ENCODE measurements around the gene SH3BP5L.
"Not testable (repeated sequence)": the region's sequence is repeated elsewhere in the genome, so short reads cannot be mapped to it uniquely, and the experiment has no call there.

The SH3BP5L gene

GRCh38 chr1:248850536-248851251 is 25.0 kb upstream of the SH3BP5L start:
- no peak for ATAC-seq

GRCh38 chr1:248850124-248850523 is 24.4 kb upstream of the SH3BP5L start:
- ATAC-seq, result no peak

GRCh38 chr1:248849637-248850036 is 23.9 kb upstream of the SH3BP5L start:
- no peak for ATAC-seq

GRCh38 chr1:248849152-248849551 is 23.4 kb upstream of the SH3BP5L start:
- no peak for ATAC-seq

- no peak for ATAC-seq
Measured at GRCh38 chr1:248848602-248849001, 22.9 kb upstream of the SH3BP5L start.

GRCh38 chr1:248847956-248848561 is 22.3 kb upstream of the SH3BP5L start:
- ATAC-seq, result no peak

- ATAC-seq, result no peak
Measured at GRCh38 chr1:248847181-248847955, 21.7 kb upstream of the SH3BP5L start.

GRCh38 chr1:248844526-248844925 is 18.8 kb upstream of the SH3BP5L start:
- ATAC-seq, result no peak

- no peak for ATAC-seq
Measured at GRCh38 chr1:248843687-248844086, 18.0 kb upstream of the SH3BP5L start.

GRCh38 chr1:248842781-248843331 is 17.1 kb upstream of the SH3BP5L start:
- no peak for ATAC-seq

- no peak for ATAC-seq
Measured at GRCh38 chr1:248841702-248842395, 16.1 kb upstream of the SH3BP5L start.

GRCh38 chr1:248840946-248841345 is 15.2 kb upstream of the SH3BP5L start:
- no peak for ATAC-seq

GRCh38 chr1:248839168-248839555 is 13.4 kb upstream of the SH3BP5L start:
- no peak for ATAC-seq

GRCh38 chr1:248838357-248839167 is 12.8 kb upstream of the SH3BP5L start:
- ATAC-seq, result peak; percentile 64 to 69

GRCh38 chr1:248837781-248838356 is 12.2 kb upstream of the SH3BP5L start, which contains the start of gene ZNF672:
Gene ZNF672, plus strand, starts transcription at chr1:248838224. Its CDS starts 9,051 bp downstream, at chr1:248847275.
- peak; percentile 90 to 91 for ATAC-seq

- no peak for ATAC-seq
Measured at GRCh38 chr1:248837045-248837780, 11.5 kb upstream of the SH3BP5L start.

- ATAC-seq, result no peak
Measured at GRCh38 chr1:248834343-248834940, 8.7 kb upstream of the SH3BP5L start.

GRCh38 chr1:248831842-248832241 is 6.1 kb upstream of the SH3BP5L start:
- no peak for ATAC-seq

GRCh38 chr1:248830718-248831017 is 5.0 kb upstream of the SH3BP5L start:
- ATAC-seq, result not testable (repeated sequence)

GRCh38 chr1:248828845-248829244 is 3.1 kb upstream of the SH3BP5L start:
- ATAC-seq, result no peak

GRCh38 chr1:248825573-248825908 is 174 bp downstream of the SH3BP5L start:
- peak; percentile 2 to 6 for ATAC-seq
